GM15510 (cell line): Measurements from ENCODE around the gene DCBLD2.
A peak's percentile ranks its signal among the peaks of the same experiment; 100 is the strongest.

Source experiments
- POLR2A ChIP-seq: IDR thresholded peaks from 3 replicates; pipeline ENCODE4 v1.6.1; 2011; ENCODE audit warnings: borderline replicate concordance; ENCODE audit not compliant: insufficient read length; ENCODE audit errors: extremely low read depth

Gene DCBLD2

GRCh38 chr3:98901392-98902350 is at the start of gene DCBLD2:
Gene DCBLD2 (minus strand): TSS chr3:98901695. CDS start chr3:98901326, 369 bp downstream.
- TF ChIP-seq POLR2A, result peak; percentile 74

- no peak for TF ChIP-seq POLR2A
These were observed 44.2 kb upstream of the DCBLD2 start for GRCh38 chr3:98945666-98946065.

GRCh38 chr3:98945101-98945524 is 43.6 kb upstream of the DCBLD2 start:
- no peak for TF ChIP-seq POLR2A

GRCh38 chr3:98930413-98930812 is 28.9 kb upstream of the DCBLD2 start:
- no peak for TF ChIP-seq POLR2A

GRCh38 chr3:98921957-98922356 is 20.5 kb upstream of the DCBLD2 start:
- no peak for TF ChIP-seq POLR2A

- no peak for TF ChIP-seq POLR2A
These were observed 18.7 kb upstream of the DCBLD2 start for GRCh38 chr3:98920166-98920565.

- no peak for TF ChIP-seq POLR2A
These were observed 17.1 kb upstream of the DCBLD2 start for GRCh38 chr3:98918586-98918985.

- TF ChIP-seq POLR2A, result no peak
These were observed 16.1 kb upstream of the DCBLD2 start for GRCh38 chr3:98917608-98918007.

GRCh38 chr3:98914210-98915080 is 12.9 kb upstream of the DCBLD2 start:
- no peak for TF ChIP-seq POLR2A

GRCh38 chr3:98912448-98912847 is 11.0 kb upstream of the DCBLD2 start:
- TF ChIP-seq POLR2A, result no peak

- TF ChIP-seq POLR2A, result no peak
These were observed 4.7 kb upstream of the DCBLD2 start for GRCh38 chr3:98906230-98906629.

GRCh38 chr3:98903705-98904481 is 2.4 kb upstream of the DCBLD2 start:
- no peak for TF ChIP-seq POLR2A

- TF ChIP-seq POLR2A, result no peak
These were observed 1.6 kb upstream of the DCBLD2 start for GRCh38 chr3:98903099-98903498.

GRCh38 chr3:98902351-98902740 is 851 bp upstream of the DCBLD2 start:
- TF ChIP-seq POLR2A, result no peak

- no peak for TF ChIP-seq POLR2A
These were observed 440 bp downstream of the DCBLD2 start for GRCh38 chr3:98901119-98901391.

- TF ChIP-seq POLR2A, result no peak
These were observed 1.0 kb downstream of the DCBLD2 start for GRCh38 chr3:98900265-98901118.
